ENCODE results near the gene FBN1.

Gene FBN1

DNA sequence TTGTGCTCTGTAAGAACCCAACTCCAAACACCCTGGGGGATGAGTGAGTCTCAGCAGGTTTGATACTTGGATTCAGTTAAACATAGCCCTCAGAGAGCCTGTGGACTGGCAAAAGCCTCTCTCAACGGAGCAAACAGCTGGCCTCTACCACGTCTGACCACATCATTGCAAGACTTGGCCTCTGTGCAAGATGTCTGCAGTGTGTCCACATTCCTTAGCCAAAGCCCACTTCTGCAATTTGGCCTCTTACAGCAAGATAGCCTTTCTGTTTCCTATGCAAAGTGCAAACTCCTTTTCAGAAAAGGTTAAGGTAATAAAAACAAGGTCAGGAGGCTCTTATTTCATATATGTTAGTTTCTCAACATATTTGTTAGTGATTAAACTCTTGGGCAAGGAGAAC is 27.9 kb downstream of the FBN1 start:
- no peak for DNase-seq

DNA sequence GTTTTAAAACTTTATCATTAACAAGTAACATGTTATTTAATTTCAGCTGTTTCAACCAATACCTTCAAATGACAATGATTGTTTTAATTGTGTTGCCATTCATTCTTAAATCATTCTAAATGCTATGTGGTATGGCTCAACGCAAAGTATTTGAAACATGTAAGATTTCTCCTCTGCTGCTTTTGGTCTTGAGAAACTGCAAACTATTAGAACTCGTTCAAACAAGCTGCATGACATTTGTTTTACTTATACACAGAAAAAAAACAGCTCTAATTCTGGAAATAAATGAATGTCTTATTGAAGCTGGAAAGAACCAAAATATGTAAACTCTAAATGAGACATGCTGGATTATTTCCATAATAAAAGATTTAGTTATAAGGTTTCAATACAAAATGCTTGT is 29.3 kb downstream of the FBN1 start:
- DNase-seq: no peak

DNA sequence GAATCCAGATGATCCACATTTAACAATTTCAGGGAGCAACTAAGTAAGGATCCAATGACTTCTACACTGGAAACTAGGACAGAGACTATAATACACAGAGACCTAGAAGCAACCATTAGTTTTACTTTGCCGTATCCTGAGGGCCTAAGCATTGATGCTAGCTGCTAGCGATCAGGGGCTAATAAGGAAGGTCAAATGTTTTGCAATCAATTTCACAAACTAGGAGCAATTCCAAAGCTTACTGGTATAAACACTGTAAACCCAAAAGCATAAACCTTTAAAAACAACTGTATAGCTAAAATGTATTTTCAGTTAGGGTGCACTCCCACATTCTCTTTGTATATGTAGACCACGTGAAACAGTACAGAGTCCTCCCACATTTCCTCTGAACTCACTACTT is 31.5 kb downstream of the FBN1 start:
- no peak for DNase-seq

DNA sequence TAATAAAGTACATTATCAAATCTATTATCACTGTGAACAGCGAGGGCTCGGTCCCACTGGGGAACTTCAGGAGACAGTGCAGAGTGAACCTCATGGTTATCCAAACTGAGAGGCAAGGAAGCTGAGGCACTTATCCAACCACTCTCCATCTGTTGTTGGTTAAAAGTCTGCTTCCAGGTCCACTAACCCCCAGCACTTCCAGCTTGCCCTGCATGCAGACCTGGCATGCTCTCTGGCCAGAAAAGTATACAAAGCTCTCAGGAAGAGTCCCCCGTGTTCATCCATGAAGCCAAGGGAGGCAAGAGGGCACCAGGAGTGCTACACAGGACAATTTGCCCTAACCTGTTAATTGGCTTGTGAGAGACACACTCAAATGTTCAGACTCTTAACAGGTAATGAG is 36.0 kb downstream of the FBN1 start:
- DNase-seq: no peak

DNA sequence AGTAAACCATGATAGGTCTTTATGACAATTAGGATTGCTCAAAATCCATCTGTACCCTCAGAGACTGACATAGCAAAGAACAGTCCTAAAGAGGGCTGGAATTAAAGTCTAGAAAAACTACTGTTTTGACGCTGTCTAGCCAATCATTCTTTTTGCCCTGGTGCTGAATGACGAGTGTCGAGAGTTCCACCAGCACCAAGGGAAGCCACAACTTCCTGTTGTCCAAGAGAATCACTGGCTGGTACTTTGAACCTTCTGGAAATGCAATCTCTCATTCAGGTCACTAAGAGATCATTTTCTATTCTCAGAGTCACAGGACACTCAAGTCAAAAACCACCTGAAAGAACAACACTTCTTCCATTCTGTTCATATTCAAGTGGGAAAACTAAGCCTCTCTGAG is 37.7 kb downstream of the FBN1 start:
- DNase-seq: no peak

DNA sequence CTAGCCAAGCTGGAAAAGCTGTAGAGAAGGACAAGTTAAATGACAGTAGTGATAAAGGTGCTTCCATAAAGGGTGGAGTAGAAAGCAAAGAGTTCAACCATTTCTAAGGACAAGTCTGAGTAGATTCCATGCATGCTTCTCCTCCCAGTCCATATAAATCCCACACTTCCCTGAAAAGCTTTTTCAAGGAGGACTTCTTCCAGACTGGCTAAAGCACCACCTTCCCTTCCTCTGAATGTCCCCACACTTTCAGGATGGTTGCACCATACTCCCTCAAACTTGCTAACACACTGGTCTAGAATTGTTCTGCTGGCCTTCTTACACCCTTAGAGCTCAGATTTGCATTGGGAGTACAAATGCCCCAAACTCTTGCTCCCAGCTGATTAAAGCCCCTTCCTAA is 40.9 kb downstream of the FBN1 start:
- no peak for DNase-seq

DNA sequence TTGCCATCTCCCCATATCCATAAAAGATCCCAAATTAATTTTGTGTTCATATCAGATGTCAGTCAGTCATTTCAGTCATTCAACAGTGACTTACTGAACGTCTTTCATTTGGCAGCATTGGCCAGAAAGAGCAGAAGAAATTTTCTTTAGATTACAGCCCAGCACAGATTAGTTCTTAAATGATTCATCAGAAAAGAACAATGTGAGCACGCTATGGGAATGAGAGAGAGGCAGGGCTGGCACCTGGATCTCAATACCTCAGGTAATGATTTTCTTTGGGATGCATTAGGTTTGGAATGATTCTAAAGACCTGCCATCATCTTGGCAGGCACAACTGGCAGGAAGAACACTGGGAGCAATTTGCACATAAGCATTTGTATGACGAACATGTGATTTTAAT is 41.6 kb downstream of the FBN1 start:
- DNase-seq: no peak

DNA sequence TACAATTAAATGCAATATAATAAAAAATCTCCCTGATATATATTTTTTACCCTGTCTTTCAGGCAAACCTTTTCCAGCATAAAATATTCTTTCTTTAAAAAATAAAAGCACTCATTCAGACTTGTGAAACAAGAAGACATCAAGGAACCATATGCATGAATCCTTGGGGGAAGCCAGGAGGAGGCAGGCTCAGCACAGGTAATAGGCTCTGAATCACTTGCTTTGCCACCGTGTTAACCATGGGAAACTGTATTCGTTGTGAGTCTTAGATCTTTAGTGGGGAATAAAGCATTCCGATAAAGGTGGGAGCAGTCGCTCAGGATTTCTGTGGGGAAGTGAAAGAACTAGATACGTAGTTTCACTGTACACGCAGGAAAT is 42.4 kb downstream of the FBN1 start:
- DNase-seq: no peak

DNA sequence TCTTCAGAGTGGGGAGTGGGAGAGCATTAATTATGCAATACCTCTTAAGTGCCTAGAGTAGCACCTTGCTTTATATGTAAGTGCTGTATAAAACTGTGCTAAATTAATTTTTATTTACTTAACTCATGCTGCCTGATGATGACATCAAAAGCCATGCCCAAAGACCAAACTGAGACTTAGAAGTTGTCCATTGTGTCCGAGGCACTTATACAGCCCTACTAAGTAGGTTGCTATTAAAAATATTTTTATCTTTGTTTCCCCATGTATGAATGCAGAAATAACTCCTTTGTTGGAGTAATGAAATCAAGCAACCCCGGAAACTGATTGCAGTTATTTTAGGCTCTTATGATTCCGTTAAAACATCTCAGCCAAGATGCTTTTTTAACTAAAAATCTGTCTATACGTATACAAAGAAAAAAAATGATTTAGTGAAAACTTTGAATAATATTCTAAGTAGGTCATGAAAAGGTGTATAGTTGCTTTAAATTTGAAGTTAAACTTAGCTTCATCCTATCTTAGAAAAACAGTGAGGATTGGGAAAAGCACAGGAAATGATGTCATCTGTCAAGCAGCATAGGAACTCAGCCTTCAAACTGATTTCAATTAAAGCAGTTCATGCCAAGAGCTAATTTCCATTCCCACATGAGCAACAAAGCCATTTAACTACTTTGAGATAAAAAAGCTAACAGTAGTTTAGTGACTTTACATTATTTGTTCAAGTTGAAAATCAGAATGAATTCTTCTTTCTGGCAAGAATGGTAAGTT is 43.0 kb downstream of the FBN1 start:
- DNase-seq: no peak

DNA sequence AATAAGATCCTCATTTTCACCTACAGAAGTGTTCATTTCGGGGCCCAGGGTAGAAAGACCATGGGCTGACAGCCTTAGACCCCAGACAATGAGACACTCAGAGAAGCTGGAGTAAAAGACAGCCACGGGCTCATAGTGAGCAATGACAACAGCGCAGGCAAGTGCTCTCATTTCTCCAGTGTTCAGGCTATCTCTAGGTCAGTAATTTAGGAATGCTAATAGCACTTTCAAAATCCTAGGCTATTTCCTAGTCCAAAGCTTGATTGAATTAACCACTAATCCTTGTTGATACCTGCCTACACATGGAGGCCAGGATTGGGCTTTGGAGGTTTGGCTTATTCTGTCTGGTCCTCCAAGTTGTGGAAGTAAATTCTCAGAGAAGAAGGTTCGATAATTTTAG is 44.4 kb downstream of the FBN1 start:
- DNase-seq: no peak

DNA sequence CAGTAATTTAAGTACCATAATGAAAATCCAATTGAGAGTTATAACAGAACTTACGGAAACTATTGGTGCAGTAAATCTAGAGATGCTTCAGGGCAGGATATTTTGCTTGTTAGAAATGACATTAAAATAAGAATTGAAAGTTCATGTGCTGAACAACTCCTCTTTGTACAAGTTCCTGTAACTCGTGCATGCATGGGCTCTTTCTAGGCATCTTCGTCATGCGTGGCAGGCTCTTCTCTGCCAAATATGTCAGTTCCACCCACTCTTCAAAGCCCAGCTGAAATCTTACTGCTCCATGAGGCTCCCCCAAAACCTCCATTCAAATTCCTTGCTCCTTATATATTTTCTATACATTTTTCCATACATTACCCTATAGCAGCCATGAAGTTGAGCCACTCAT is 48.7 kb downstream of the FBN1 start:
- no peak for DNase-seq

DNA sequence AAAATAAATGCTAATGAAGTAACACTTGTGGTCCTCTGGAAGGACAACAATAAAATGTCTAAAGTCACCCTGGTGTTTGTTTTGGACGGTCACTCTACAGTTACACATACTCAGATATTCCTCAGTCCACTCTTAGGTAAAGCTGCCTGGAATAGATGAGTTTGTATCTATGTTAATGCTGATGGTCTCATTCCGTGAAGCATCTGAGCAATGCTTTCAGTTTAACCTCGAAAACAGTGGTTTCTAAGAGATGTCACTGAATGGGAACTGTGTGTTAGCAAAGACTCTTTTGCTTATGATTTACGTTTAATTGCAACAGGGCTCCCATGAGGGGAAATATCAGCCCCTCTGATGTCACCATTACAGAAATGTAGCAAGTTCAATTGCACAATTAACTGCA is 49.1 kb downstream of the FBN1 start:
- no peak for DNase-seq

DNA sequence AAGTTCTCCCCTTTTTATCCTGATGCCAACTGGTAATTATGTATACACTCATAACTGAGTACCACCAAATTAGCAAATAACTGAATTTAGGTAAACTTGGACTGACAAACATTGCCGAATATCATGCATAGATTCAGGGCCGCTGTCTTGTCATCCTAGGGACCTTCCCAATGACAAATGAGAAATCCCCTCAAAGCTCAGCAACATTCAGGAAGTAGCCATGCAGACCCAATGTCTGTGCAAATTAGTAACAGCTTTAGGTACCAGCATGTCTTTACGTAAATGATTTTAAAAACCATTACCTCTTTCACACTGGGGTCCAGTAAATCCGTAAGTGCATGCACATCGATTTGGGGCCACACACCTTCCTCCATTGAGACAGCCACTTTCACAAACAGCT is 49.5 kb downstream of the FBN1 start:
- no peak for DNase-seq

DNA sequence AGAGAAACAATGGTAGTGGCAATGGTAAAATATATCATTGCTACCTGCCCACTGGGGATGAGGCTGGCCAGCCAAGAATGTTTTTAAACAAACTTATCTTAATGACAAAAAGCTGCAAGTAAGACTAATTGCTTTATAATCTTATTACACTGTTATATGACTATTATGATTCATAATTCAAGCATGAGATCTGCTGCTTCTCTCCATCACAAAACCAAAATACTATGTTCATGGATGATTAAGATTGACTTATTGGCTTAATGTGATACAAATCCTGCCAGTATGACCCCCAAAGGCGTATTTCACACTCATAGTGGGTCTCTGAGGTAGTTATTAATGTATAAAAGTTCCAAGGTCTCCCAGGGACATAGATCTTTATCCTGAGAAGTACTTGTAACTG is 52.6 kb downstream of the FBN1 start:
- no peak for DNase-seq

DNA sequence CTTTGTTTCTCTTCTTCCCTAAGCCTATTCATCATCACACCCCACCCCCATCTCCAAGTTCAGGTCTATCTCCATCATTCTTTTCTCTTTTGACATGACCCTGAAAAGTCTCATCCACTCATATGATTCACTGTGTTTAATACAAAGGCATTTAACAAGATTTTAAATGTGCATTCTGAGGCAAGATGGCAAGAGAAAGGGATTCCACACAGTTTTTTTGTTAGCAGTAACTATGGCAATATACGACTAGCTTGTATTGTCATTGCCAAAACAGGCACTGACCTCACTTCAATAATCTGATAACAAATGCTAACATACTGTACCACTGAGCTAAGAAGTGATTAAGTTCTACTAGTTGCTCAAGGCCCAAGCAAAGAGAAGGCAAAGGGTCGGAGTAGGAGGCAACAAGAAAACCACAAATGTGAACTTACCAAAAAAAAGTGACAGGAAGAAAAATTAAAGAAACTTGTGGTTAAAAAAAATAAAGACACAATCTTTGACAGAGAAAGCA is 53.2 kb downstream of the FBN1 start:
- DNase-seq: no peak

DNA sequence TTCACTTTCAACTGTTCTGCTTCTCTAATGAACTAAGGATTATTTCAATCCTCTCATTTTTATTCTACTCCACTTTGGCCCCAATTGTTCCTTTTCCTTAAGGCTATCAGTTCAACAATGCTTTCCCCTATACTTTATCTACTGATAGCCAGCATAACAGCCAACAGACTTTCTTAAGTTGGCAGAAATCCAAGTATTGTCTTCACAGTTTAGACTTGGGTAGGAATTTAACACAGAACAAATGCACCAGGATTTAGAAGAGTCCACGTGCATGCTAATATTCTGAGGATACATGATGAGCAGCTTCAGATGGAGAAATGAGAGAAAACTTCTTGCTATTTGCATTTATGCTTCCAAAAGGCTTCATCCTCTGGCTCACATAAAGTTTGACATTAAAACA is 54.8 kb downstream of the FBN1 start:
- DNase-seq: no peak

DNA sequence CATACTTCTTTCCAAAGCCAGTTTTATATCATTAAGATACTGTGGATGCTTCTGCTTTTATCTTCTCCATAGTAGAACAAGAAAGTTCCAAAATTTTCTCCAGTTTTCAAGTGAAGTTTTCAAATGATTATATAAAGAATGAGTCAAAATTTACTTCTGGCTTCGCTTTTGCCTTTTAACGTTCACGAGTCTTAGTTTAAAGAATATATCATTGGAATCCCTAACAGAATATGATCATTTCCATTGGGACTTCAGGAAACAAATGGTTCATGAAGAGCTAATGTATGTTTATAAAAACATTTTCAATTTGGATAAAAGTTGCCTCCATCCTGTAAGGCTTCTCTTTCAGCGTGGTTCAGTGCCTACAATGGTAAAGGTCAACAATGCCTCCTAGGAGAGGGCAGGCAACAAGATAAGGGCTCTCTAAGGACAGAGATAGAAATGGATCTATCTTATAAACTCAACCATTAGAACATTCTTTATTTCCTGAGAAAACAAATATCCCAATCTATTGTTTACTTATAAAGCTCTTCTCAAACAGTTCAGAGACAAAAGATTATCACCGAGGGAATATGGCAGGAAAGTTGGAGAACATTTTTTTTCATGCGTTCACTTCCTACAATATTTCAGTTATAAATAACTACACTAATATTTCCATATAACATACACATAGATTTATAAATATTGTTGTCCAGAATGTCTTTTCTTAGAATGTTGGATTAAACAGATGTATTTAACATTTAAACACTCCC is 60.5 kb downstream of the FBN1 start:
- no peak for DNase-seq

DNA sequence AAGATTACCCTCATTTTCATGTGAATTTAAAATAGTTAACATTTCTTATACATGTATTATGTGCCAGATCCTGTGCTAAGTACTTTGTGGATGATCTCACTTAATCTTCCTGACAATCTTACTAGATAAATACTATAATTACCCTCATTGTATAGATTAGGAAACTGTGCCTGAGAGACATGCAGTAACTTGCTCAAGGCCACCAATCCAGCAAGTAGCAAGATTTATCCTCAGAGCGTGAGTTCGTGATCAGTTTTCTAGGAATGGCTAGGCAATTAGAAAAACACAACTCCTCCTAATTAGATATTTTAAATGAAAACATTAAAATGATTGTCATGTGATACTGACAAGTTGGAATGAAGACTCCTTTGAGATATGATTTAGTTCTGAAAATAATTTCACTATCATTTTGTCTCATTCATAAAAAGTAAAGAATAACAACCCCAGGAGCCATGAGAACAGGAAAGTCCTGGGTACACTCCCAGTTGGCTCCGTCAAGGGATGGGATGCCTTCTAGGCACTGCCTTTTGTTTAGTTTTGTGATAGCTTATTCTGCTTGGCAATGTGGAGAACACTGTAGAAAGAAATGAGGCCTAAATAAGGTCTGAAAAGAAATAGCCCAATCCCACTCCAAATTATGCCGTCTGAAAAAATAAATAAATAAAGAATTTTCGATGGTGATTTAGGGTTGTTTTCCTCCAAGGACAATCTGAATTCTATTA is 61.3 kb downstream of the FBN1 start:
- DNase-seq: no peak

DNA sequence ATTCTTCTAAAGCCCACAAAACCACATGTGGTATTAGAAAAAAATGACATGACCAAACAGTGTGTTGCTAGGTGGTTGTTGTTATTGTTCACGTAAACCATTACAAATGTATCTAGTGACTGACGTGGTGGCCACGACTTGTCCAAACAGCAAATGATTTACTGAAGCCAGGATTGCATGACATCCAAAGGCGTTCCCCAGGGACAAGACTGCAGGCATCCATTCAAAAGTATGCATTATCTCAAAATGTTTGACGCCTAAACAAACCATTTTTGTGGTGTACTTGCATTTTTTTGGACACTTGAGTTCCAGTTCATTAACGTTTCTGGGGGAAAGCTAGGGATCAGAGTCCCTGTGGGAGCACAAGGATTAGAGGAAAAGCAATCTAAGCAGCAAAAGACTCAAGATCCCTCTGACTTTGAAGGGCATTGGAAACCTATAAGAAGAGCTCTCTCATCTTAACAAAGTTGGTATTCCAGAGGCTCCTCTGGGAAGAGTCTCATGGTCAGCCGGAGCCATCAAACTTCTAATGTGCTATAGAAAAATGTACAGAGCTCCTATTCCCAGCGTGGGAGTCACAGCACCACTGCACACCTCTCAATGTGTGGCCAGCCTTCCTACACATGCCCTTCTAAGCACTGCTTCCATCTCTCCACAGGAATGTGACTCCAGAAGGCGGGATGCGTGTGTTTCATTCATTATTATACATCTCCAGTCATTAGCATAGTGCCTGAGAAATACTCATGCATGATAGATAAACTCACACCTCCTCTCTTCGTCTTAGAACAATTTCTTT is 62.9 kb downstream of the FBN1 start:
- DNase-seq: no peak

DNA sequence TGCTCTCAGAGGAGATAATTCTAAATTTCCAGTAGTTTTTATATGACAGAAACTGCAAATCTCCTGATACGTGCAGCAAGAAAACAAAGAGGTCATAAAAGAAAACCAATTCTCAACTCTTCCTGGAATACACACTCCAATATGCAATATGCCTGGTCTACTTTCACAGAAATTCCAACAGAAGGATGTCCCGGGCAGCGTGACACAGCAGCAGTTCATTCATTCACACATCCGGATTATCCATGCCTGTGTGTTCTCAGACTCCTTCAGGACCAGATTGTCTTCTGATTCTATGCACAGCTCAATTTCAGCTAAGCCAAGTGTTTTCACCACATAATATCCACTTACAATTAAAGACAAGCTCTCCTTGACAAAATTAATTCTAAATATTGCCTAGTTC is 64.3 kb downstream of the FBN1 start:
- DNase-seq: no peak

DNA sequence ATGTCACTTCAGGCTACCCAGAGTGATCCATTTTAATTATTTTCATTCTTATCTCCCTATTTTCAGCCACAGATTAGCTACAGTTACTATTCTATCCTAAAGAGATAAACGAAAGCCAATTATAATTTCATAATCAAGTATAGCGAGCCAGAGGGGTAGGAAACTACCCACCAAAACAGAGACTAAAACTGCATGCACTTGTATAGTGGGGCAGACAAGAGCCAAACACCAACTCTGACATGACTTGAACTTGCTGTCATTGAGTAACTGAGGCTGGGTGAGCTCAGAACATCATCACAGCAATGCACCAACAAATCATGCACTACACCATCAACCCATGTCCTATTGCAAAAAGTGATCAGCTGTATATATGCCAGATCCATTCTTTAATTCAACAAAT is 64.8 kb downstream of the FBN1 start:
- no peak for DNase-seq

DNA sequence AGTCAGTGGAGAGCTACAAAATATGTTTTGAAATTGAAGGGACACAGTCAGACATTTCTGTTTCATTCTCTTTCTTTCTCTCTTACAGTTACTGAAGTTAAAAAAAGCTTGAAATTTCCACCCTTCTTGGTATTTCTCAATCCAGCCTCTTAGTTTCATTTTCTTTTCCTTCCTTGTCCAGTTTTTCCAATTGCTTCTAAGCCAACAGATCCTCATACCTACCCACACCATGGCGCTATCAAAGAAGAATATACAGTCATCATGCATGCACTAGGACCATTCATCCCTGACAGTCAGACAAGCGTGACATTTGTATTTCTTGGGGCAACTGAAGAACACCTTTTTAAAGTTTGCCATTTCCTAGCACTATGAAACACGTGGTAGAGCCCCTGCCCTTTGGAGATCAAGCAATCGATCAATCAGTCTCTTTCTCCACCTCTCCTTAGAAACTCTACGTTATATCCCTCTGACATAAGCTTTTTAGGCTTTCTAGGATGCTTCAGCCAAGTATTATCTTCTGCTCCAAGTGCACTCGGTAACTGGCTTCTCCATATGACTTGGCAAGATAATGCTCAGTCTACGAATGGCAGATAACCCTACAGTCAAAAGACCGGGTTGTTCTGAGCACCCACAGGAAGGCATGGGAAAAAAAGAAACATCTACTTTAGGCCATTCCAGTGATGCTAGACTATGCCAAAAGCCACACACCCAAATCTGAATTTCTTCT is 65.4 kb downstream of the FBN1 start:
- no peak for DNase-seq
